ENCODE data around the gene GRK2.

The GRK2 gene

GRCh38 chr11:67283481-67283963 lies 17.2 kb downstream of the GRK2 start:
- DNase-seq = no peak

GRCh38 chr11:67284811-67285540 lies 18.7 kb downstream of the GRK2 start:
- DNase-seq = no peak

- no peak for DNase-seq
These were observed 19.5 kb downstream of the GRK2 start for GRCh38 chr11:67285541-67286498.

GRCh38 chr11:67286621-67287333 lies 20.5 kb downstream of the GRK2 start:
- no peak for DNase-seq

- no peak for DNase-seq
These were observed 21.3 kb downstream of the GRK2 start for GRCh38 chr11:67287355-67288197.

- DNase-seq = no peak
These were observed 21.9 kb downstream of the GRK2 start for GRCh38 chr11:67288198-67288451.

- DNase-seq = peak; percentile 81 to 88
These were observed 22.4 kb downstream of the GRK2 start for GRCh38 chr11:67288452-67289225.

GRCh38 chr11:67289226-67289650 lies 23.0 kb downstream of the GRK2 start, which contains the start of gene ANKRD13D:
Gene ANKRD13D (plus strand): TSS chr11:67289303. CDS start chr11:67289461, 158 bp downstream.
- DNase-seq = no peak

- no peak for DNase-seq
These were observed 23.6 kb downstream of the GRK2 start for GRCh38 chr11:67289651-67290479.

- no peak for DNase-seq
These were observed 24.5 kb downstream of the GRK2 start for GRCh38 chr11:67290801-67291200.

GRCh38 chr11:67291481-67292381 lies 25.5 kb downstream of the GRK2 start:
- no peak for DNase-seq

GRCh38 chr11:67292671-67293070 lies 26.4 kb downstream of the GRK2 start:
- no peak for DNase-seq

GRCh38 chr11:67293090-67293489 lies 26.8 kb downstream of the GRK2 start:
- DNase-seq = no peak

- DNase-seq = no peak
These were observed 29.6 kb downstream of the GRK2 start for GRCh38 chr11:67295846-67296245.

- DNase-seq = no peak
These were observed 32.5 kb downstream of the GRK2 start for GRCh38 chr11:67298786-67299185.

- no peak for DNase-seq
These were observed 33.4 kb downstream of the GRK2 start for GRCh38 chr11:67299471-67300191.

- no peak for DNase-seq
These were observed 34.0 kb downstream of the GRK2 start for GRCh38 chr11:67300256-67300755.

- DNase-seq = no peak
These were observed 34.6 kb downstream of the GRK2 start for GRCh38 chr11:67300756-67301312.
